OCI-LY3 (cell line): ENCODE results near the gene SPATA24.

ENCODE experiments used
- H2AFZ ChIP-seq: fragments of 200-600, 300-600 bp; shearing (Covaris generic); 2 replicates; pipeline ENCODE4 v1.6.0; 2014; ENCODE audit warnings: antibody characterized with exemption, low read depth, low read length
- H3K27ac ChIP-seq: fragments of 200-600, 300-600 bp; sonication (generic); 2 replicates; pipeline ENCODE4 v1.5.1; 2014; ENCODE audit warnings: mild to moderate bottlenecking, low read length, moderate library complexity, mixed read lengths
- H3K27me3 ChIP-seq: fragments of 200-600, 300-600 bp; sonication (generic); 2 replicates; pipeline ENCODE4 v1.6.1; 2014; ENCODE audit warnings: low read depth, low read length, mixed read lengths
- H3K36me3 ChIP-seq: fragments of 200-600, 300-600 bp; sonication (generic); replicated peaks from 2 replicates; pipeline ENCODE3; 2014; ENCODE audit warnings: low read depth, low read length, mixed read lengths
- H3K4me1 ChIP-seq: fragments of 300-600, 200-600 bp; sonication (generic); 2 replicates; pipeline ENCODE4 v1.6.1; 2014; ENCODE audit warnings: low read length, mixed read lengths
- H3K4me2 ChIP-seq: fragments of 200-600, 300-600 bp; sonication (generic); 2 replicates; pipeline ENCODE4 v1.6.1; 2014; ENCODE audit warnings: low read length, mixed read lengths
- H3K4me3 ChIP-seq: fragments of 300-600, 200-600 bp; sonication (generic); 2 replicates; pipeline ENCODE4 v1.5.1; 2014; ENCODE audit warnings: antibody characterized with exemption, mild to moderate bottlenecking, low read length, moderate library complexity
- H3K79me2 ChIP-seq: fragments of 300-600, 200-600 bp; shearing (Covaris generic); 2 replicates; pipeline ENCODE4 v1.6.1; 2014; ENCODE audit warnings: mild to moderate bottlenecking, low read length, mixed read lengths
- H3K9ac ChIP-seq: fragments of 300-600, 200-600 bp; shearing (Covaris generic); 2 replicates; pipeline ENCODE4 v1.6.0; 2014; ENCODE audit warnings: mild to moderate bottlenecking, low read length, moderate library complexity
- H3K9me3 ChIP-seq: fragments of 200-600, 300-600 bp; shearing (Covaris generic); 2 replicates; pipeline ENCODE4 v1.6.1; 2014; ENCODE audit warnings: low read length, mixed read lengths; ENCODE audit not compliant: insufficient read depth
- H4K20me1 ChIP-seq: fragments of 200-600, 300-600 bp; sonication (generic); 2 replicates; pipeline ENCODE4 v1.6.1; 2016; ENCODE audit warnings: low read length, mixed read lengths; ENCODE audit not compliant: insufficient read depth
- CTCF ChIP-seq: fragments of 200-600, 300-600 bp; sonication (generic); IDR thresholded peaks from 2 replicates; pipeline ENCODE4 v1.5.1; 2014; ENCODE audit warnings: antibody characterized with exemption, low read length, low read depth
- EZH2phosphoT487 ChIP-seq: fragments of 200-600 bp; shearing (Covaris generic); IDR thresholded peaks from 2 replicates; pipeline ENCODE4 v1.6.1; 2018; ENCODE audit warnings: antibody characterized with exemption, mixed run types, low read depth

The SPATA24 gene

GRCh38 chr5:139383275-139383992 is 20.5 kb downstream of the SPATA24 start, which contains the start of gene SLC23A1:
Gene SLC23A1, minus strand, starts transcription at chr5:139383297. Its CDS starts 44 bp downstream, at chr5:139383253.
- no peak within 1 kb of the TSS for H3K4me3 ChIP-seq
- H3K79me2 ChIP-seq = no peaks in the 10 kb centered on the region
- H3K4me1 ChIP-seq = peaks cover 19% of the 10 kb centered on the region
- H3K36me3 ChIP-seq = no peaks in the 10 kb centered on the region
- no peaks in the 10 kb centered on the region for H4K20me1 ChIP-seq
- TF ChIP-seq EZH2phosphoT487 (no peak), CTCF (no peak)
- H3K9ac ChIP-seq = no peak within 1 kb of the TSS
- no peaks in the 10 kb centered on the region for H3K9me3 ChIP-seq
- H2AFZ ChIP-seq = no peak within 1 kb of the TSS
- H3K27ac ChIP-seq = no peak within 1 kb of the TSS
- H3K27me3 ChIP-seq = no peaks in the 10 kb centered on the region
- no peak within 1 kb of the TSS for H3K4me2 ChIP-seq

GRCh38 chr5:139382807-139383206 is 21.1 kb downstream of the SPATA24 start:
- H2AFZ ChIP-seq = no peak overlapping the region
- no peaks in the 10 kb centered on the region for H3K9me3 ChIP-seq
- peaks cover 15% of the 10 kb centered on the region for H3K4me1 ChIP-seq
- no peaks in the 10 kb centered on the region for H4K20me1 ChIP-seq
- H3K79me2 ChIP-seq = no peaks in the 10 kb centered on the region
- no peak overlapping the region for H3K27ac ChIP-seq
- H3K9ac ChIP-seq = no peak overlapping the region
- H3K4me2 ChIP-seq = no peak overlapping the region
- TF ChIP-seq EZH2phosphoT487 = no peak
- no peak for TF ChIP-seq CTCF
- no peaks in the 10 kb centered on the region for H3K27me3 ChIP-seq
- H3K4me3 ChIP-seq = no peak overlapping the region
- H3K36me3 ChIP-seq = no peaks in the 10 kb centered on the region

GRCh38 chr5:139381837-139382761 is 21.8 kb downstream of the SPATA24 start:
- no peaks in the 10 kb centered on the region for H4K20me1 ChIP-seq
- H3K27ac ChIP-seq = no peak overlapping the region
- H3K4me1 ChIP-seq = peaks cover 15% of the 10 kb centered on the region
- no peaks in the 10 kb centered on the region for H3K36me3 ChIP-seq
- no peak for TF ChIP-seq CTCF
- TF ChIP-seq EZH2phosphoT487 = no peak
- H3K4me3 ChIP-seq = no peak overlapping the region
- no peak overlapping the region for H3K4me2 ChIP-seq
- no peaks in the 10 kb centered on the region for H3K27me3 ChIP-seq
- H3K9me3 ChIP-seq = no peaks in the 10 kb centered on the region
- no peak overlapping the region for H2AFZ ChIP-seq
- no peaks in the 10 kb centered on the region for H3K79me2 ChIP-seq
- no peak overlapping the region for H3K9ac ChIP-seq
